Neural progenitor cell (in vitro differentiated cells): Measurements from ENCODE around the gene PSMB7.

Experiments
- EZH2 ChIP-seq: fragments of 200-600 bp; sonication (generic); IDR thresholded peaks from 2 replicates; pipeline ENCODE4 v1.6.1; 2017; ENCODE audit warnings: antibody characterized with exemption, mild to moderate bottlenecking, moderate library complexity
- TF ChIP-seq, protein P1 (sequence below): fragments of 200-600 bp; sonication (generic); IDR thresholded peaks from 2 replicates; pipeline ENCODE4 v1.5.1; 2017; ENCODE audit warnings: antibody characterized with exemption, mild to moderate bottlenecking

DNA sequence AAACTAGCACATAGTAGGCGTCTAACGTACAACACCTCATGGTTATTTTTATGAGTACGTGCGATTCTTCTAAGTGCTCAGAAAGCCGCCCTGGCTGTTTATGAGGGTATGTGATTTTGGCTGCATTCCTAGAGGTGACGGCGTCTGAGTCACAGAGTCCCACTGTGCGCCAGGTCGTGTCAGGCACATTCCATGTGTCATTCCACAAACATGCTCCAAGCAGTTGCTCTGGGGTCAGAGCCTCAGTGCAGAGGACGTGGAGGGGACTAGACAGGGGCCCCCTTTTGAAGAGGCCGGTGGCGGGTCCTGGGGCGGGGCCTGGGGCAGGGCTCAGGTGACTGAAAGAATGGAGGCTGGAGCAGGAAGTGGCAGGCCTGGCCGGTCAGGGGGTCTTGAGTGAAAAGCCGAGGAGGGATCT, 105.6 kb downstream of the PSMB7 start:
- TF ChIP-seq, protein P1, sequence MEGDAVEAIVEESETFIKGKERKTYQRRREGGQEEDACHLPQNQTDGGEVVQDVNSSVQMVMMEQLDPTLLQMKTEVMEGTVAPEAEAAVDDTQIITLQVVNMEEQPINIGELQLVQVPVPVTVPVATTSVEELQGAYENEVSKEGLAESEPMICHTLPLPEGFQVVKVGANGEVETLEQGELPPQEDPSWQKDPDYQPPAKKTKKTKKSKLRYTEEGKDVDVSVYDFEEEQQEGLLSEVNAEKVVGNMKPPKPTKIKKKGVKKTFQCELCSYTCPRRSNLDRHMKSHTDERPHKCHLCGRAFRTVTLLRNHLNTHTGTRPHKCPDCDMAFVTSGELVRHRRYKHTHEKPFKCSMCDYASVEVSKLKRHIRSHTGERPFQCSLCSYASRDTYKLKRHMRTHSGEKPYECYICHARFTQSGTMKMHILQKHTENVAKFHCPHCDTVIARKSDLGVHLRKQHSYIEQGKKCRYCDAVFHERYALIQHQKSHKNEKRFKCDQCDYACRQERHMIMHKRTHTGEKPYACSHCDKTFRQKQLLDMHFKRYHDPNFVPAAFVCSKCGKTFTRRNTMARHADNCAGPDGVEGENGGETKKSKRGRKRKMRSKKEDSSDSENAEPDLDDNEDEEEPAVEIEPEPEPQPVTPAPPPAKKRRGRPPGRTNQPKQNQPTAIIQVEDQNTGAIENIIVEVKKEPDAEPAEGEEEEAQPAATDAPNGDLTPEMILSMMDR: no peak
- TF ChIP-seq EZH2: no peak
